ENCODE data around the gene ABCC1.

GRCh38 chr16:16096858-16097213 is 147.4 kb downstream of the ABCC1 start:
- no peak for TF ChIP-seq CTCF (IDR thresholded peaks at IDR 0.05 in 4 of 5, conservative IDR thresholded peaks at IDR 0.05 in 1 of 5)
- no peak for TF ChIP-seq POLR2A (IDR thresholded peaks at IDR 0.05)
